Endothelial cell of umbilical vein (primary cell): ENCODE measurements around the gene KRT32. TPM values are rescaled to one million over a fixed set of nuclear protein-coding genes. Genes with fewer than 3 reads are reported as not detected.

Experiments used
- BruUV-seq: library from RNA; stranded (reverse); fragments of 400-500 nt; replicated peaks from 2 replicates; lab custom pipeline; 2021; lab: Mats Ljungman, UMichigan
- CTCF ChIA-PET: fragments of 300-600, 350-600 bp; sonication (Branson Sonifier 250); formaldehyde crosslinking; loops from one replicate; lab custom pipeline; 2021; ENCODE audit warnings: antibody characterized with exemption, inconsistent platforms; lab: Charles Lee
- POLR2A ChIA-PET: fragments of 300-600, 350-600 bp; sonication (Branson Sonifier 250); formaldehyde crosslinking; loops from one replicate; lab custom pipeline; 2021; ENCODE audit warnings: antibody characterized with exemption, inconsistent platforms; lab: Charles Lee
- DNase-seq: peaks from one replicate; pipeline ENCODE4 v3.0.0-alpha.2; 2011; ENCODE audit warnings: low read depth, low spot score
- FAIRE-seq: peaks from 2 replicates; lab custom pipeline; 2011; peaks lifted over from hg19 to GRCh38; lab: Jason Lieb, UNC
- H2AFZ ChIP-seq: 2 replicates; pipeline ENCODE4 v1.6.0; 2012; ENCODE audit warnings: low read depth, low read length, control low read depth, inconsistent platforms
- H3K27ac ChIP-seq: 2 replicates; pipeline ENCODE4 v1.5.1; 2011; ENCODE audit warnings: low read depth, mild to moderate bottlenecking, control low read depth, low read length, moderate library complexity; ENCODE audit not compliant: insufficient read depth
- H3K27me3 ChIP-seq, 2 experiments: 2 replicates each; pipeline versions ENCODE4 v1.6.0 to v1.6.1; 2011; ENCODE audit warnings: low read length in 2 of 2, mixed read lengths in 1 of 2; ENCODE audit not compliant: control insufficient read depth in 2 of 2, insufficient read depth in 2 of 2
- H3K36me3 ChIP-seq, 2 experiments: 2 replicates in 1 of 2; 3 replicates in 1 of 2; pipeline ENCODE4 v1.5.1; 2011; ENCODE audit warnings: low read length in 2 of 2, mild to moderate bottlenecking in 1 of 2, moderate library complexity in 1 of 2; ENCODE audit not compliant: control insufficient read depth in 2 of 2, insufficient read depth in 2 of 2; ENCODE audit errors: extremely low read depth in 1 of 2
- H3K4me1 ChIP-seq: 3 replicates; pipeline ENCODE4 v1.5.1; 2011; ENCODE audit warnings: mild to moderate bottlenecking, low read length; ENCODE audit not compliant: control insufficient read depth, insufficient read depth; ENCODE audit errors: extremely low read depth
- H3K4me2 ChIP-seq: 2 replicates; pipeline ENCODE4 v1.6.1; 2011; ENCODE audit warnings: low read length, control low read depth, mixed read lengths; ENCODE audit not compliant: insufficient read depth
- H3K4me3 ChIP-seq, 3 experiments: fragments of 200-600 bp in 1 of 3; sonication (generic), shearing (Covaris generic) in 1 of 3; replicated peaks in 1 of 3; 2 replicates each; pipeline ENCODE4 v1.5.1; 2011 to 2016; ENCODE audit warnings: control low read depth in 3 of 3, low read length in 3 of 3, mild to moderate bottlenecking in 2 of 3, inconsistent platforms in 1 of 3, low read depth in 1 of 3, moderate library complexity in 1 of 3; ENCODE audit not compliant: insufficient read depth in 1 of 3
- H3K79me2 ChIP-seq: 2 replicates; pipeline ENCODE4 v1.6.0; 2012; ENCODE audit warnings: low read length, inconsistent platforms; ENCODE audit not compliant: control insufficient read depth, insufficient read depth
- H3K9ac ChIP-seq: replicated peaks from 2 replicates; pipeline ENCODE3; 2011; ENCODE audit warnings: low read length, control low read depth; ENCODE audit not compliant: insufficient read depth; ENCODE audit errors: extremely low read depth
- H3K9me1 ChIP-seq: replicated peaks from 3 replicates; pipeline ENCODE4 v1.6.0; 2011; ENCODE audit warnings: mild to moderate bottlenecking, low read length; ENCODE audit not compliant: control insufficient read depth, insufficient read depth; ENCODE audit errors: extremely low read depth
- H3K9me3 ChIP-seq: replicated peaks from 2 replicates; pipeline ENCODE4 v1.5.1; 2012; ENCODE audit warnings: low read length, inconsistent platforms; ENCODE audit not compliant: control insufficient read depth, insufficient read depth
- H4K20me1 ChIP-seq: replicated peaks from 2 replicates; pipeline ENCODE3; 2011; ENCODE audit warnings: mild to moderate bottlenecking, low read length; ENCODE audit not compliant: control insufficient read depth, insufficient read depth; ENCODE audit errors: extremely low read depth
- FOS ChIP-seq: IDR thresholded peaks from 2 replicates; pipeline ENCODE4 v1.6.1; 2011; ENCODE audit warnings: mild to moderate bottlenecking, low read length, moderate library complexity, borderline replicate concordance; ENCODE audit not compliant: insufficient read depth
- GATA2 ChIP-seq: IDR thresholded peaks from 2 replicates; pipeline ENCODE4 v1.7.0; 2011; ENCODE audit warnings: low read depth, mild to moderate bottlenecking, moderate library complexity, mixed read lengths, low read length; ENCODE audit not compliant: insufficient read length, insufficient read depth
- JUN ChIP-seq: IDR thresholded peaks from 2 replicates; pipeline ENCODE4 v1.6.1; 2011; ENCODE audit warnings: borderline replicate concordance, low read depth; ENCODE audit not compliant: insufficient read length, insufficient read depth
- MYC ChIP-seq: IDR thresholded peaks from one replicate; pipeline ENCODE4 v1.6.1; 2011; ENCODE audit warnings: mild to moderate bottlenecking, low read depth, low read length
- POLR2A ChIP-seq: IDR thresholded peaks from 2 replicates; pipeline ENCODE4 v1.6.1; 2012; ENCODE audit warnings: low read depth, mild to moderate bottlenecking, control low read depth, low read length
- dilution Hi-C: fragments of 300-500 bp; cut with MboI; formaldehyde crosslinking; loops from one replicate; pipeline ENCODE4 v1.15.0; 2019; ENCODE audit warnings: low sequenced_read_pairs; ENCODE audit not compliant: extremely low pct_ligation_motif_present
- intact Hi-C: fragments of 100-400 bp; cut with micrococcal nuclease; formaldehyde crosslinking; loops from one replicate; pipeline ENCODE4 v1.10.0; 2022
- polyA plus RNA-seq, 4 experiments: library from polyadenylated mRNA; depleted of rRNA in 3 of 4; stranded (reverse) in 3 of 4; unstranded in 1 of 4; fragments of >200 nt; gene quantifications; 2 replicates each; pipeline versions ENCODE4 v1.2.1 to v1.2.3, GENCODE V29; 2011 to 2012; ENCODE audit warnings: missing spikeins in 1 of 4
- total RNA-seq: library from RNA; stranded (reverse); gene quantifications from 2 replicates; pipeline ENCODE4 v1.2.3, GENCODE V29; 2021
- TF ChIP-seq, protein P1 (sequence below), 2 donors: IDR thresholded peaks; 1 replicate in 1 of 2; 2 replicates in 1 of 2; pipeline ENCODE4 v1.5.1; 2011; ENCODE audit warnings: low read length in 2 of 2, mild to moderate bottlenecking in 2 of 2, moderate library complexity in 2 of 2, control low read depth in 1 of 2, inconsistent platforms in 1 of 2, low read depth in 1 of 2; ENCODE audit not compliant: insufficient read depth in 1 of 2; ENCODE audit errors: extremely low read depth in 1 of 2
- TF ChIP-seq, protein P2 (sequence below): IDR thresholded peaks from 2 replicates; pipeline ENCODE4 v1.6.1; 2011; ENCODE audit not compliant: insufficient read depth, insufficient read length

Gene KRT32
- total and polyA plus RNA-seq, 2 donors (not counting 3 experiments of a cell fraction or from before 2014, with no cell fraction given): not detected

DNA sequence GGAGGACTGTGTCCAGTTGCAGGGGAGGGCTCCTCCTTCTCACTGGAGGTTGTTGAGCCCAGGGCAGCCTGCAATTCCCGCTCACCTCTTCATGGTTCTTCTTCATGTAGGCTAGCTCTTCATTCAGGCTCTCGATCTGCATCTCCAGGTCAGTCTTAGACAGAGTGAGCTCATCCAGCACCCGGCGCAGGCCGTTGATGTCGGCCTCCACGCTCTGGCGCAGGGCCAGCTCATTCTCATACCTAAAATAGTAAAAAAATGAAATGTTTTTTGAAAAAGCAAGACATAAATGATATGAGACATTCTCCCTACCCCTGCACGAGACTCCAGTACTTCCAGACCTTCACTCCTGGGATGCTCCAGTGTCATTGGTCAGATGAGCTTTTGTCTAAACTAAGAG, 36.0 kb upstream of the KRT32 start:
- CTCF ChIA-PET: interaction anchor here (1.0 to 2.4 kb wide), 4 partner anchors 9 to 181 kb away, joined by 3 to 14 read pairs (median 4); no protein-coding TSS in a partner anchor

DNA sequence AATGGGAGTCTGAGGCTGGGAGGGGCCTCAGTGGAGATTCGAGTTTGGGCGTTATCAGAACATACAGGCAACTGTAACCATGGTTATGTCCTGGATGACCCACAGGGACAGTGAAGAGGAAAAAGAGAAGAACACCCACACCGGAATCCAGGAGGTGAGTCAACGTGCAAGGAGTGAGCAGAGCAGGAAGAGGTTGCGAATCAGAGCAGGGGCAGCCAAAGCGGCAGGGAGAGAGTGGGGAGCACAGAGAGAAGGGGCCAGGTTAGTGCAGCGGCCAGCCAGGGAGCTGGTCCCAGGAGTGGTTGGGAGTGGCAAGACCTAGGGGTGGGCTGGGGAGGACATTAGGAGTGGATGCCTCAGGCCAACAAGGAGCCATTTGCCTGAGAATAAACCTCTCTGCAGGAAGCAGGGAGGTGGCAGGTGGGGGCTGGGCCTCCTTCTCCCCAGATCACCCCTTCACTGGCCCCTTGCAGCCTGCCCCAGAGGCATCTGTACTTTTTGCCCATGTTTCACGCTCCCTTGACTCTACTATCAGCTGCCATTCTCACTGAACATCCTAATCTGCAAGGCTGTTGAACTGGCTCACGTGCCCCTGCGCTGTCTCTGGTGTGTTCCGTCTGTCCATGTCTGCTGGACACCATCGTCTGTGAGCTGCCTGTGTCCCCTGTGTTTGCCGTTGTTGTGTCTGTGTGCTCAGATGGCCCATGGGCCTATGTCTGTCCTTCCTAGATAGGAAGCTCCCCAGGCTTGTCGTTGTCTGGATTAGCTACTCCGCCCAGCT, 33.1 kb upstream of the KRT32 start:
- no peaks in the 10 kb centered on the region for H3K79me2 ChIP-seq
- no peak overlapping the region for H3K27ac ChIP-seq
- no peak overlapping the region for H3K4me2 ChIP-seq
- peak; percentile 83 for FAIRE-seq
- DNase-seq: peak; percentile 47
- no peaks in the 10 kb centered on the region for H3K9me3 ChIP-seq
- ChIA-PET CTCF (interaction anchor here (0.7 to 22.3 kb wide), 8 partner anchors 13 to 590 kb away, joined by 3 to 350 read pairs (median 4); no protein-coding TSS in a partner anchor), POLR2A (no interaction called here)
- peaks cover 18% of the 10 kb centered on the region for H3K4me1 ChIP-seq
- no peaks in the 10 kb centered on the region for H3K36me3 ChIP-seq
- H3K27me3 ChIP-seq: no peaks in the 10 kb centered on the region
- no TSS peak for BruUV-seq
- H3K9me1 ChIP-seq: no peaks in the 10 kb centered on the region
- TF ChIP-seq FOS (peak; percentile 71), GATA2 (peak; percentile 56), JUN (peak; percentile 22)
- TF ChIP-seq, protein P1, sequence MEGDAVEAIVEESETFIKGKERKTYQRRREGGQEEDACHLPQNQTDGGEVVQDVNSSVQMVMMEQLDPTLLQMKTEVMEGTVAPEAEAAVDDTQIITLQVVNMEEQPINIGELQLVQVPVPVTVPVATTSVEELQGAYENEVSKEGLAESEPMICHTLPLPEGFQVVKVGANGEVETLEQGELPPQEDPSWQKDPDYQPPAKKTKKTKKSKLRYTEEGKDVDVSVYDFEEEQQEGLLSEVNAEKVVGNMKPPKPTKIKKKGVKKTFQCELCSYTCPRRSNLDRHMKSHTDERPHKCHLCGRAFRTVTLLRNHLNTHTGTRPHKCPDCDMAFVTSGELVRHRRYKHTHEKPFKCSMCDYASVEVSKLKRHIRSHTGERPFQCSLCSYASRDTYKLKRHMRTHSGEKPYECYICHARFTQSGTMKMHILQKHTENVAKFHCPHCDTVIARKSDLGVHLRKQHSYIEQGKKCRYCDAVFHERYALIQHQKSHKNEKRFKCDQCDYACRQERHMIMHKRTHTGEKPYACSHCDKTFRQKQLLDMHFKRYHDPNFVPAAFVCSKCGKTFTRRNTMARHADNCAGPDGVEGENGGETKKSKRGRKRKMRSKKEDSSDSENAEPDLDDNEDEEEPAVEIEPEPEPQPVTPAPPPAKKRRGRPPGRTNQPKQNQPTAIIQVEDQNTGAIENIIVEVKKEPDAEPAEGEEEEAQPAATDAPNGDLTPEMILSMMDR (IDR thresholded peaks at IDR 0.05; ENCODE audit: extremely low read depth in 1 of 2, insufficient read depth in 1 of 2, low read depth in 1 of 2, low read length in 2 of 2): no peak
- H3K4me3 ChIP-seq: no peak overlapping the region
- no peaks in the 10 kb centered on the region for H4K20me1 ChIP-seq
- dilution Hi-C loops: no loop called here
- intact Hi-C loops: no loop called here
- H3K9ac ChIP-seq: no peak overlapping the region
- peak overlapping the region; percentile 66 for H2AFZ ChIP-seq

More for the DNA sequence above, 36.0 kb upstream of the KRT32 start:
- Histone ChIP-seq H4K20me1 (no peaks in the 10 kb centered on the region), H3K4me3 (no peak overlapping the region), H3K9ac (no peak overlapping the region), H3K4me1 (peaks cover 12% of the 10 kb centered on the region), H3K27me3 (no peaks in the 10 kb centered on the region), H3K27ac (no peak overlapping the region), H3K36me3 (no peaks in the 10 kb centered on the region), H3K9me3 (no peaks in the 10 kb centered on the region), H2AFZ (no peak overlapping the region), H3K4me2 (no peak overlapping the region), H3K9me1 (no peaks in the 10 kb centered on the region), H3K79me2 (no peaks in the 10 kb centered on the region)
- TF ChIP-seq POLR2A: no peak
- no peak for TF ChIP-seq MYC
- no peak for TF ChIP-seq JUN
- no peak for TF ChIP-seq GATA2
- TF ChIP-seq FOS: no peak
- TF ChIP-seq, protein P2, sequence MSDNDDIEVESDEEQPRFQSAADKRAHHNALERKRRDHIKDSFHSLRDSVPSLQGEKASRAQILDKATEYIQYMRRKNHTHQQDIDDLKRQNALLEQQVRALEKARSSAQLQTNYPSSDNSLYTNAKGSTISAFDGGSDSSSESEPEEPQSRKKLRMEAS: no peak
- POLR2A ChIA-PET: no interaction called here
- BruUV-seq: no TSS peak
- no peak for FAIRE-seq
- DNase-seq: no peak
- dilution Hi-C loops (no loop called here), intact Hi-C loops (no loop called here)
